GM12874 (cell line): Measurements from ENCODE around the gene LUZP1.

Experiments
- CTCF ChIP-seq: IDR thresholded peaks from 2 replicates; pipeline ENCODE4 v1.5.1; 2011; ENCODE audit warnings: low read depth, mild to moderate bottlenecking, control low read depth, low read length, moderate library complexity; ENCODE audit not compliant: insufficient read depth

LUZP1 gene

GRCh38 chr1:23050201-23050600 is 118.5 kb downstream of the LUZP1 start:
- TF ChIP-seq CTCF, result no peak

GRCh38 chr1:23044035-23044434 is 124.6 kb downstream of the LUZP1 start:
- TF ChIP-seq CTCF, result no peak

GRCh38 chr1:23040509-23040908 is 128.1 kb downstream of the LUZP1 start:
- TF ChIP-seq CTCF, result no peak

GRCh38 chr1:23039308-23039826 is 129.3 kb downstream of the LUZP1 start:
- no peak for TF ChIP-seq CTCF

- no peak for TF ChIP-seq CTCF
Observed at GRCh38 chr1:23037081-23037740, 131.4 kb downstream of the LUZP1 start.

GRCh38 chr1:23035823-23036452 is 132.7 kb downstream of the LUZP1 start:
- TF ChIP-seq CTCF, result no peak
